ENCODE results near the gene TH.

GRCh38 chr11:2182692-2183474, 11.3 kb upstream of the TH start:
- TF ChIP-seq YY1 (IDR thresholded peaks at IDR 0.05; ENCODE audit: insufficient read depth, insufficient read length): no peak
- no peak for TF ChIP-seq SUZ12 (IDR thresholded peaks at IDR 0.05; ENCODE audit: extremely low read depth, insufficient read depth, insufficient read length)
